KMS-11 (cell line): ENCODE results near the gene DPF3.

Experiments used
- H2AFZ ChIP-seq: fragments of 200-600 bp; sonication (generic); 2 replicates; pipeline ENCODE4 v1.6.1; 2016; ENCODE audit warnings: antibody characterized with exemption, mixed run types, low read depth
- H3K27ac ChIP-seq: fragments of 200-600 bp; sonication (generic); 2 replicates; pipeline ENCODE4 v1.6.1; 2016; ENCODE audit warnings: mild to moderate bottlenecking, mixed run types
- H3K27me3 ChIP-seq: fragments of 200-600 bp; sonication (generic); 2 replicates; pipeline ENCODE4 v1.6.1; 2017; ENCODE audit warnings: mild to moderate bottlenecking, low read depth, mixed run types, moderate library complexity; ENCODE audit not compliant: insufficient read depth
- H3K36me3 ChIP-seq: fragments of 200-600 bp; sonication (generic); 2 replicates; pipeline ENCODE4 v1.6.1; 2017; ENCODE audit warnings: mild to moderate bottlenecking, mixed run types; ENCODE audit not compliant: insufficient read depth
- H3K4me1 ChIP-seq: fragments of 200-600 bp; sonication (generic); 2 replicates; pipeline ENCODE4 v1.6.1; 2016; ENCODE audit warnings: mild to moderate bottlenecking, low read depth, mixed run types; ENCODE audit not compliant: poor library complexity, severe bottlenecking
- H3K4me2 ChIP-seq: fragments of 200-600 bp; sonication (generic); 2 replicates; pipeline ENCODE4 v1.7.0; 2016; ENCODE audit warnings: mild to moderate bottlenecking, mixed run types
- H3K4me3 ChIP-seq: fragments of 200-600 bp; sonication (generic); IDR thresholded peaks from 2 replicates; pipeline ENCODE4 v1.6.1; 2017; ENCODE audit warnings: low read depth, low read length, mixed read lengths; ENCODE audit not compliant: insufficient read depth
- H3K79me2 ChIP-seq: fragments of 200-600 bp; sonication (generic); 2 replicates; pipeline ENCODE4 v1.6.1; 2016; ENCODE audit warnings: low read depth, mixed run types; ENCODE audit not compliant: insufficient read depth
- H3K9ac ChIP-seq: fragments of 200-600 bp; sonication (generic); 2 replicates; pipeline ENCODE4 v1.6.1; 2016; ENCODE audit warnings: mild to moderate bottlenecking, mixed run types
- H4K20me1 ChIP-seq: fragments of 200-600 bp; sonication (generic); 2 replicates; pipeline ENCODE4 v1.6.1; 2016; ENCODE audit warnings: mild to moderate bottlenecking, mixed run types; ENCODE audit not compliant: insufficient read depth
- TF ChIP-seq, protein P1 (sequence below): fragments of 200-600 bp; sonication (generic); conservative IDR thresholded peaks from 2 replicates; pipeline ENCODE4 v1.6.1; 2017; ENCODE audit warnings: low read depth, mild to moderate bottlenecking, antibody characterized with exemption, low read length, moderate library complexity, mixed read lengths

Gene DPF3

DNA sequence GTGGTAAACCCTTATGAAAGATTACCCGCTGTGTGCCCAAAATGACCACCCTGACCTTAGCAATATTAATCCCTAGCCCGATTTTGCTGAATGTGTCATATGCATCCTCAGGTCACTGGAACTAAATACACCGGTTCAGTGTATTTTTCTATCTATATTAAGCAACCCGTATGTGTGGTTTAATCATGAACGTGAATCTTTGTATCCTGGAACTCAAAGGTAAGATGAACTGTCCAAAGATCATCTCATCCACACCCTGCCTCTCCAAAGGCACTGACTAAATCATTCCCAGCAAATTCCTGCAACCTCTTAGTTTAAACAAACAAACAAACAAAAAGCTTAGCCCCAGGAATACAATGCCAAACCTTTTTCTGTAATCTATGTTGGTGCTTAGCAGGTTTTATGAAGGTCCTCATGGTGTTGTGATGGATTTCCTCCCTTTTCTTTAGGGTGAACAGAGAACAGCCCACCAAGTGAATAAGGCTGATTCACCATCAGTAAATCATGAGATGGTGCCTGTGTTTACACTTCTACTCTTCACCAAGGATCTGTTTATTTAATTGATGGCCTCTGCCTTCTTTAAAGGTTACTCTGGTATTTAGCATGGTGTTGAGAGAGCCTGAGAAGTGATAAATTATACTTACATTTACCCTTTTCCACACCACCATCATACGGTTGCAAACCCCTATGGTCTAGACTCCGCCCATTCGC lies 298.6 kb downstream of the DPF3 start:
- H4K20me1 ChIP-seq = no peaks in the 10 kb centered on the region
- H3K4me2 ChIP-seq = no peak overlapping the region
- TF ChIP-seq, protein P1, sequence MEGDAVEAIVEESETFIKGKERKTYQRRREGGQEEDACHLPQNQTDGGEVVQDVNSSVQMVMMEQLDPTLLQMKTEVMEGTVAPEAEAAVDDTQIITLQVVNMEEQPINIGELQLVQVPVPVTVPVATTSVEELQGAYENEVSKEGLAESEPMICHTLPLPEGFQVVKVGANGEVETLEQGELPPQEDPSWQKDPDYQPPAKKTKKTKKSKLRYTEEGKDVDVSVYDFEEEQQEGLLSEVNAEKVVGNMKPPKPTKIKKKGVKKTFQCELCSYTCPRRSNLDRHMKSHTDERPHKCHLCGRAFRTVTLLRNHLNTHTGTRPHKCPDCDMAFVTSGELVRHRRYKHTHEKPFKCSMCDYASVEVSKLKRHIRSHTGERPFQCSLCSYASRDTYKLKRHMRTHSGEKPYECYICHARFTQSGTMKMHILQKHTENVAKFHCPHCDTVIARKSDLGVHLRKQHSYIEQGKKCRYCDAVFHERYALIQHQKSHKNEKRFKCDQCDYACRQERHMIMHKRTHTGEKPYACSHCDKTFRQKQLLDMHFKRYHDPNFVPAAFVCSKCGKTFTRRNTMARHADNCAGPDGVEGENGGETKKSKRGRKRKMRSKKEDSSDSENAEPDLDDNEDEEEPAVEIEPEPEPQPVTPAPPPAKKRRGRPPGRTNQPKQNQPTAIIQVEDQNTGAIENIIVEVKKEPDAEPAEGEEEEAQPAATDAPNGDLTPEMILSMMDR = no peak
- no peak overlapping the region for H3K27ac ChIP-seq
- H3K4me3 ChIP-seq = no peak overlapping the region
- H3K36me3 ChIP-seq = no peaks in the 10 kb centered on the region
- no peak overlapping the region for H3K9ac ChIP-seq
- H3K4me1 ChIP-seq = no peaks in the 10 kb centered on the region
- H2AFZ ChIP-seq = no peak overlapping the region
- no peaks in the 10 kb centered on the region for H3K79me2 ChIP-seq
- no peaks in the 10 kb centered on the region for H3K27me3 ChIP-seq

DNA sequence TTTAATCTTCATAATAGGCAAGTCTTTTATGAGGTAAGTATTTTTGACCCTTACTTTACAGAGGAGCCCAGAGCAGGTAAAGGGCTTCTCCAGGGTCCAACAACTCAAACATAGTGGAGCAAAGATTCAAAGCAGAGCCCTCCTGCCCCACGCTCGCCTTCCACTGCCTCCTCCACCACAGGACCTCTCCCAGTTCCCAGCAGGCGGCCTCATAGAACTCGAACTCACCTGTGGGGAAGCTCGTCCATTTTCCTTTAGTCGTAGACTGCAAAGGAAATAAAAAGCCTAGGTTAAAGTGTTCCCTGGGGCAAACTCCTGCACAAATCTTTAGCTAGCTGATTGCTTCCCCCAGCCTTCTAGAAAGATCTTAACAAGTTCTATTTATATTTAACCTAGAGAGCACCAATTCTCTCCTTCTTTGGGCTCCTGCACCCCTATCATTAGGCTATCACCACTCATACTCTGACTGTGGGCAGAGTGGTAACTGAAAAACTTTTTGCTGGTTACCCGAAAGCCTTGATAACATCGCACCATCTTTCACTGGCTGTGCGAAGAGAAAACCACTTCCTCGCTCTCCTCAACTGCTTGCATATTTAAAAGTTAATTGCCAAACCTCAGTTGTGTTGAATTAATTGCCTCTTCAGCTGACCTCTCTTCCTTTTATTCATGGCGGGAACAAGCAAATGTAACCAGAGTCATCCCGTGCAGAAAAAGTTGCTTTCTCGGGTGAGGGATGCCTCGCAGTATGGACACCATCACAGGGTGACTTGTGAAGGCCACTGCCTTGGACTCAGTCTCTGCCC lies 299.6 kb downstream of the DPF3 start:
- H2AFZ ChIP-seq = no peak overlapping the region
- no peaks in the 10 kb centered on the region for H3K27me3 ChIP-seq
- H3K9ac ChIP-seq = no peak overlapping the region
- H3K4me3 ChIP-seq = no peak overlapping the region
- no peaks in the 10 kb centered on the region for H3K79me2 ChIP-seq
- H3K36me3 ChIP-seq = no peaks in the 10 kb centered on the region
- no peak overlapping the region for H3K27ac ChIP-seq
- H3K4me2 ChIP-seq = no peak overlapping the region
- H4K20me1 ChIP-seq = no peaks in the 10 kb centered on the region
- H3K4me1 ChIP-seq = no peaks in the 10 kb centered on the region
- TF ChIP-seq, protein P1 = no peak

DNA sequence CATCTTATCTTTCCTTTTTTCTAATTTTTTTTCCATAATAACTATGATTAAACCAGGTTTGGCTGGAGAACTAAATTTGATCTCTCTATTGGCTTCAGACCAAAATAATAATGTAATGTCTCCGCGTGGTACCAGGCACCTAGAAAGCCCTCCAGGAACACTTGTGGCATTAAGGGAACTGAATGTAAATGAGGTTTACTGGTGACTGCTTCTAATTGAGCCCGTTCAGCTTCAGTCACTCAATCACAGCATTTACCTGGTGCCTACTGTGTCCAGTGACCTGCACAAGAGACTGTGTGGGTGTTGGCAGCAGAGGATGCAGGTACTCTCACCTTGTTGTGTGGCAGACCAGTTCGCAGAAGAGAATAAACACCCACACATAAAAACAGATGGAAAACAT lies 302.5 kb downstream of the DPF3 start:
- Histone ChIP-seq H3K27me3 (no peaks in the 10 kb centered on the region), H3K4me3 (no peak overlapping the region), H3K27ac (no peak overlapping the region), H3K4me1 (no peaks in the 10 kb centered on the region), H3K4me2 (no peak overlapping the region), H3K79me2 (no peaks in the 10 kb centered on the region), H2AFZ (no peak overlapping the region), H3K36me3 (no peaks in the 10 kb centered on the region), H3K9ac (no peak overlapping the region), H4K20me1 (no peaks in the 10 kb centered on the region)
- TF ChIP-seq, protein P1 = no peak

DNA sequence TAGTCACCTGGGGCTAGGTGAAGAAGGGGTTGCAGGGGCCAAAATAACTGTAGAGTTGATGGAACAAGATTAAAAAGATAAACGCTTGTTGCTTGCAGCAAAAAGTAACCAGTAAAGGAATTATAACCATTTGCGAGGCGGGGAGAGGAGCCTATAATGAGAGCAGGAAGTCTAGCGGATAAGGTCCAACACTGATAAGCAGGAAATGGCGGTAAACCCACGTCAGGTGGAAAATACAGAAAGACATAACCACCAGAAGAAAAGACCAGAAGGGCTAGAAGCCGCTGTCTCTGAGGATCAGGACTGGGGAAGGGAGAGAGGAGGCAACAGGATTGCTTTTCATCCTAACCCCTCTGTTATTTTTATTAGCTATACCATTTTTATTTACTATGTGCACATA lies 303.3 kb downstream of the DPF3 start:
- no peaks in the 10 kb centered on the region for H3K79me2 ChIP-seq
- no peak overlapping the region for H3K27ac ChIP-seq
- no peaks in the 10 kb centered on the region for H3K36me3 ChIP-seq
- no peak overlapping the region for H3K9ac ChIP-seq
- no peaks in the 10 kb centered on the region for H3K27me3 ChIP-seq
- no peak overlapping the region for H2AFZ ChIP-seq
- TF ChIP-seq, protein P1 = no peak
- no peak overlapping the region for H3K4me3 ChIP-seq
- H3K4me1 ChIP-seq = no peaks in the 10 kb centered on the region
- H3K4me2 ChIP-seq = no peak overlapping the region
- H4K20me1 ChIP-seq = no peaks in the 10 kb centered on the region
